WTC11 (cell line): ENCODE data around the gene BBS9. TPM values are rescaled to one million over a fixed set of nuclear protein-coding genes. Genes with fewer than 3 reads are reported as not detected.

ENCODE experiments used
- ATAC-seq: fragments of 200-7000 bp; cut with Tn5 transposase; 2 replicates; pipeline ENCODE4 v1.10.0; 2021; ENCODE audit warnings: mild to moderate bottlenecking, moderate library complexity
- CTCF ChIA-PET: fragments of 300-600 bp; sonication (Branson Sonifier 250); formaldehyde crosslinking; loops from one replicate; lab custom pipeline; 2021; ENCODE audit warnings: antibody characterized with exemption; lab: Charles Lee
- POLR2A ChIA-PET: fragments of 350-600 bp; sonication (Branson Sonifier 250); formaldehyde crosslinking; loops from one replicate; lab custom pipeline; 2021; ENCODE audit warnings: antibody characterized with exemption; lab: Charles Lee
- DNase-seq: peaks from one replicate; pipeline ENCODE4 v3.0.0; 2021; ENCODE audit warnings: low spot score
- H3K27ac Mint-ChIP-seq: 2 replicates; pipeline ENCODE4 v1.8.0; 2021; ENCODE audit warnings: mixed read lengths
- H3K27me3 Mint-ChIP-seq: 2 replicates; pipeline ENCODE4 v1.8.0; 2021; ENCODE audit warnings: low read depth, mild to moderate bottlenecking, moderate library complexity, mixed read lengths
- H3K36me3 Mint-ChIP-seq: 2 replicates; pipeline ENCODE4 v1.8.0; 2021; ENCODE audit warnings: mixed read lengths
- H3K4me1 Mint-ChIP-seq: 2 replicates; pipeline ENCODE4 v1.8.0; 2022; ENCODE audit warnings: mixed read lengths
- H3K4me3 Mint-ChIP-seq: 2 replicates; pipeline ENCODE4 v1.8.0; 2021; ENCODE audit warnings: mild to moderate bottlenecking, moderate library complexity, mixed read lengths
- H3K9me3 Mint-ChIP-seq: 2 replicates; pipeline ENCODE4 v1.8.0; 2021; ENCODE audit warnings: mixed read lengths
- ATF3 ChIP-seq: sonication (generic); formaldehyde crosslinking; conservative IDR thresholded peaks from 2 replicates; pipeline ENCODE4 v1.8.1; 2022; ENCODE audit warnings: mild to moderate bottlenecking, missing genetic modification reagents
- CREM ChIP-seq: sonication (generic); formaldehyde crosslinking; IDR thresholded peaks from 2 replicates; pipeline ENCODE4 v1.8.1; 2022; ENCODE audit warnings: mild to moderate bottlenecking, missing genetic modification reagents, moderate library complexity
- E2F1 ChIP-seq: sonication (generic); formaldehyde crosslinking; IDR thresholded peaks from 2 replicates; pipeline ENCODE4 v1.8.0; 2022; ENCODE audit warnings: mild to moderate bottlenecking, missing genetic modification reagents
- FOXP1 ChIP-seq: sonication (generic); formaldehyde crosslinking; IDR thresholded peaks from 2 replicates; pipeline ENCODE4 v1.8.0; 2022; ENCODE audit warnings: missing genetic modification reagents, mild to moderate bottlenecking, moderate library complexity, borderline replicate concordance
- GTF2I ChIP-seq: fragments of 250-450 bp; sonication (Bioruptor Pico); conservative IDR thresholded peaks from 2 replicates; pipeline ENCODE4 v1.4.0; 2021; ENCODE audit warnings: mild to moderate bottlenecking
- HMGA2 ChIP-seq: fragments of 250-450 bp; sonication (Bioruptor Pico); IDR thresholded peaks from 2 replicates; pipeline ENCODE4 v1.4.0; 2021; ENCODE audit warnings: mild to moderate bottlenecking, moderate library complexity
- KAT7 ChIP-seq: sonication (generic); formaldehyde crosslinking; IDR thresholded peaks from 2 replicates; pipeline ENCODE4 v1.8.1; 2023; ENCODE audit warnings: missing genetic modification reagents, mild to moderate bottlenecking, borderline replicate concordance
- MYBL2 ChIP-seq: sonication (generic); formaldehyde crosslinking; IDR thresholded peaks from 2 replicates; pipeline ENCODE4 v1.8.1; 2023; ENCODE audit warnings: mild to moderate bottlenecking, moderate library complexity, missing genetic modification reagents
- NFATC4 ChIP-seq: fragments of 250-450 bp; sonication (Bioruptor Pico); IDR thresholded peaks from 2 replicates; pipeline ENCODE4 v1.9.0; 2021; ENCODE audit warnings: mild to moderate bottlenecking
- NFYB ChIP-seq: sonication (generic); formaldehyde crosslinking; conservative IDR thresholded peaks from 2 replicates; pipeline ENCODE4 v1.8.0; 2022; ENCODE audit warnings: low read depth, missing genetic modification reagents
- NR2C2 ChIP-seq: sonication (generic); formaldehyde crosslinking; IDR thresholded peaks from 2 replicates; pipeline ENCODE4 v1.8.0; 2022; ENCODE audit warnings: mild to moderate bottlenecking, missing genetic modification reagents
- NR3C1 ChIP-seq: sonication (generic); formaldehyde crosslinking; conservative IDR thresholded peaks from 2 replicates; pipeline ENCODE4 v1.8.1; 2023; ENCODE audit warnings: low read depth, mild to moderate bottlenecking, missing genetic modification reagents
- PREB ChIP-seq: sonication (generic); formaldehyde crosslinking; IDR thresholded peaks from 2 replicates; pipeline ENCODE4 v1.8.1; 2022; ENCODE audit warnings: mild to moderate bottlenecking, missing genetic modification reagents, moderate library complexity, borderline replicate concordance
- PRRX2 ChIP-seq: fragments of 250-450 bp; sonication (Bioruptor Pico); IDR thresholded peaks from 2 replicates; pipeline ENCODE4 v1.8.0; 2021; ENCODE audit warnings: mild to moderate bottlenecking
- RORB ChIP-seq: fragments of 250-450 bp; sonication (Bioruptor Pico); IDR thresholded peaks from 2 replicates; pipeline ENCODE4 v1.9.0; 2021; ENCODE audit warnings: mild to moderate bottlenecking
- SP1 ChIP-seq: sonication (generic); formaldehyde crosslinking; conservative IDR thresholded peaks from 2 replicates; pipeline ENCODE4 v1.8.1; 2022; ENCODE audit warnings: missing genetic modification reagents
- TCF7 ChIP-seq: sonication (generic); formaldehyde crosslinking; IDR thresholded peaks from 2 replicates; pipeline ENCODE4 v1.8.0; 2022; ENCODE audit warnings: mild to moderate bottlenecking, low read depth, missing genetic modification reagents, moderate library complexity
- TEAD1 ChIP-seq: sonication (generic); formaldehyde crosslinking; IDR thresholded peaks from 2 replicates; pipeline ENCODE4 v1.8.0; 2022; ENCODE audit warnings: mild to moderate bottlenecking, missing genetic modification reagents
- TP53 ChIP-seq: sonication (generic); formaldehyde crosslinking; IDR thresholded peaks from 2 replicates; pipeline ENCODE4 v1.8.1; 2023; ENCODE audit warnings: mild to moderate bottlenecking, missing genetic modification reagents
- ZNF138 ChIP-seq: sonication (generic); formaldehyde crosslinking; conservative IDR thresholded peaks from 2 replicates; pipeline ENCODE4 v1.8.1; 2022; ENCODE audit warnings: mild to moderate bottlenecking, moderate library complexity, missing genetic modification reagents
- ZNF232 ChIP-seq: sonication (generic); formaldehyde crosslinking; IDR thresholded peaks from 2 replicates; pipeline ENCODE4 v1.8.0; 2022; ENCODE audit warnings: mild to moderate bottlenecking, missing genetic modification reagents
- ZNF396 ChIP-seq: fragments of 250-450 bp; sonication (Bioruptor Pico); IDR thresholded peaks from 2 replicates; pipeline ENCODE4 v1.8.0; 2021; ENCODE audit warnings: mild to moderate bottlenecking, moderate library complexity, borderline replicate concordance
- ZNF423 ChIP-seq: fragments of 250-450 bp; sonication (Bioruptor Pico); IDR thresholded peaks from 2 replicates; pipeline ENCODE4 v2.1.2; 2022; ENCODE audit warnings: mild to moderate bottlenecking, moderate library complexity
- ZNF532 ChIP-seq: fragments of 250-450 bp; sonication (Bioruptor Pico); IDR thresholded peaks from 2 replicates; pipeline ENCODE4 v1.9.0; 2021; ENCODE audit warnings: mild to moderate bottlenecking, borderline replicate concordance
- total RNA-seq: library from RNA; stranded (reverse); gene quantifications from 3 replicates; pipeline ENCODE4 v1.2.3, GENCODE V29; 2021

Gene BBS9
- total RNA-seq, 1 experiment from 2014 or later: 56.6 TPM

GRCh38 chr7:33632840-33633525 lies 503.6 kb downstream of the BBS9 start:
- no peaks in the 10 kb centered on the region for H3K27me3 Mint-ChIP-seq
- DNase-seq: no peak
- TF ChIP-seq SP1 (no peak), CREM (CRISPR knock-in tag) (no peak), E2F1 (CRISPR knock-in tag) (no peak), PREB (no peak), NFYB (CRISPR knock-in tag) (no peak)
- TF ChIP-seq, all 79 proteins: peak for 0
- peaks cover 6% of the 10 kb centered on the region; the same call in 1 of the 2 replicates for H3K4me1 Mint-ChIP-seq
- H3K36me3 Mint-ChIP-seq: peaks cover under 1% of the 10 kb centered on the region; the same call in 1 of the 2 replicates
- CTCF ChIA-PET: interaction anchor here (0.6 to 2.6 kb wide), 3 partner anchors 40 to 161 kb away, joined by 3 to 6 read pairs (median 5); no protein-coding TSS in a partner anchor
- H3K9me3 Mint-ChIP-seq: peaks cover 3% of the 10 kb centered on the region; the same call in 1 of the 2 replicates
- H3K4me3 Mint-ChIP-seq: no peak overlapping the region
- POLR2A ChIA-PET: no interaction called here
- no peak overlapping the region for H3K27ac Mint-ChIP-seq
- ATAC-seq: no peak

- Mint-ChIP-seq H3K36me3 (no peaks in the 10 kb centered on the region; the same call in 1 of the 2 replicates), H3K9me3 (peaks cover 3% of the 10 kb centered on the region; the same call in 1 of the 2 replicates), H3K4me3 (no peak overlapping the region), H3K4me1 (no peaks in the 10 kb centered on the region), H3K27ac (no peak overlapping the region), H3K27me3 (no peaks in the 10 kb centered on the region)
- ATAC-seq (no peak), DNase-seq (no peak)
- ChIA-PET POLR2A (no interaction called here), CTCF (interaction anchor here (2.6 kb wide), 1 partner anchor 38 kb away, joined by 6 read pairs; no protein-coding TSS in a partner anchor)
- no peak for TF ChIP-seq TCF7
- no peak for TF ChIP-seq RORB (CRISPR knock-in tag)
- TF ChIP-seq ATF3 (CRISPR knock-in tag): no peak
- no peak for TF ChIP-seq TP53 (CRISPR knock-in tag)
- no peak for TF ChIP-seq HMGA2 (CRISPR knock-in tag)
- TF ChIP-seq TEAD1 (CRISPR knock-in tag): no peak
- no peak for TF ChIP-seq ZNF396 (CRISPR knock-in tag)
- no peak for TF ChIP-seq GTF2I (CRISPR knock-in tag)
- TF ChIP-seq ZNF138 (CRISPR knock-in tag): no peak
- TF ChIP-seq PRRX2 (CRISPR knock-in tag): no peak
Measured at GRCh38 chr7:33634606-33635005, 505.2 kb downstream of the BBS9 start.

GRCh38 chr7:33636359-33636758 lies 507.0 kb downstream of the BBS9 start:
- no peaks in the 10 kb centered on the region for H3K27me3 Mint-ChIP-seq
- H3K9me3 Mint-ChIP-seq: peaks cover 3% of the 10 kb centered on the region; the same call in 1 of the 2 replicates
- H3K4me1 Mint-ChIP-seq: no peaks in the 10 kb centered on the region
- no peak for ATAC-seq
- ChIA-PET CTCF (no interaction called here), POLR2A (no interaction called here)
- DNase-seq: no peak
- H3K4me3 Mint-ChIP-seq: no peak overlapping the region
- no peaks in the 10 kb centered on the region; the same call in 1 of the 2 replicates for H3K36me3 Mint-ChIP-seq
- H3K27ac Mint-ChIP-seq: no peak overlapping the region
- TF ChIP-seq ZNF532 (no peak), NR2C2 (no peak), TP53 (CRISPR knock-in tag) (no peak), FOXP1 (CRISPR knock-in tag) (no peak), KAT7 (CRISPR knock-in tag) (no peak), PREB (no peak), MYBL2 (CRISPR knock-in tag) (no peak), NR3C1 (CRISPR knock-in tag) (no peak), ZNF423 (CRISPR knock-in tag) (no peak), NFATC4 (CRISPR knock-in tag) (no peak), ZNF232 (no peak)
